ENCODE results near the gene TBCD.

DNA sequence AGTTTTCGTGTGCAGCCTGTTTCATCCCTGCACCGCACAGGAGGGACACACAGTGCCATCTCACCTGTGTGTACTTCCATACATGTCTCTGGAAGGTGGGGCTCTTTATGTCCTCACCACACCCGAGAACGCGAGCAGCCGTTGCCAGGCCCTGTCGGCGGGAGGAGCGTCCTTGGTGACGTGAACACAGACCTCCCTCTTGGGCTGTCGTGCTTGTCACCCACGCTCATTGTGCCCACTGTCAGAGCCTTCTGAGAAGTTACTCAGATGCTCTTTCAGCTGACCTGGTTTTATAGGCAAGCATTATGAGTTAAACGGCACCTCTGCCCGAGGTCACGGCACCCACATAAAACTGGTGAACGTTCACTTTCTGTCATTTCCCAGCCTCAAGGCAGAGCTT is 47.7 kb downstream of the TBCD start:
- TF ChIP-seq ZNF19 (tag by site-specific recombination; IDR thresholded peaks at IDR 0.05; ENCODE audit: low read depth): no peak
- no peak for TF ChIP-seq KLF16 (tag by site-specific recombination; IDR thresholded peaks at IDR 0.05)

Measured in HEK293 (cell line).